ENCODE measurements around the gene MYMX.
"Not testable (repeated sequence)": the region's sequence is repeated elsewhere in the genome, so short reads cannot be mapped to it uniquely, and the experiment has no call there.

Gene MYMX

DNA sequence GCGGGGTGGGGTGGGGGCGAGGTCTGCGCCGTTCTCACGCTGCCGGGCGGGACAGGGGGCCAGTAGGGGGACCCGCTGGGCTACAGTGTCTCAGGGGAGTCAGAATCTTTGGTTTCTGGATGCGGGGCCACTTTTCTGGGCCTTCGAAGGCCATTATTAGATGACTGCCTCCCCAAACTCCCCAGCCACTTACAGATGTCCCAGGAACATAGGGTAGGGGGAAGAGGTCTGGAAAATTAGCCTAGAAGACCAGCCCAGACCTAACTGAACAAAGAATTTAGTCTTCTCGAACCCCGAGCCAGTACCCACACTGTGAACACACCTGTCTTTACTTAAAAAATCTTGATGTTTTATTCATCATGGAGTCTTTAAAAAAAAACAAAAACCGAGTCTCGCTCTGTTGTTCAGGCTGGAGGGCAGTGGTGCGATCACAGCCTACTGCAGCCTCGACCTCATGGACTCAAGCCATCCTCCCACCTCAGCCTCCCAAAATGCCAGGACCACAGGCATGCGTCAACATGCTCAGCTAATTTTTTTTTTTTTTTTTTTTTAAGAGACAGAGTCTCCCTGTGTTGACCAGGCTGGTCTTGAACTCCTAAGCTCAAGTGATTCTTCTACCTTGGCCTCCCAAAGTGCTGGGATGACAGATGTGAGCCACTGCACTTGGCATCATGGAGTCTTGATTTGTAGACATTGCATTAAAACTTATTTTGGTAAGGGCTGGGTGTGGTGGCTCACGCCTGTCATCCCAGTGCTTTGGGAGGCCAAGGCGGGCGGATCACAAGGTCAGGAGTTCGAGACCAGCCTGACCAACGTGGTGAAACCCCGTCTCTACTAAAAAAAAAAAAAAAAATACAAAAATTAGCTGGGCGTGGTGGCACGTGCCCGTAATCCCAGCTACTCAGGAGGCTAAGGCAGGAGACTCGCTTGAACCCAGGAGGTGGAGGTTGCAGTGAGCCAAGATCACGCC, 3.4 kb downstream of the MYMX start:
- no peak for DNase-seq (ENCODE audit: low read depth, low spot score)

DNA sequence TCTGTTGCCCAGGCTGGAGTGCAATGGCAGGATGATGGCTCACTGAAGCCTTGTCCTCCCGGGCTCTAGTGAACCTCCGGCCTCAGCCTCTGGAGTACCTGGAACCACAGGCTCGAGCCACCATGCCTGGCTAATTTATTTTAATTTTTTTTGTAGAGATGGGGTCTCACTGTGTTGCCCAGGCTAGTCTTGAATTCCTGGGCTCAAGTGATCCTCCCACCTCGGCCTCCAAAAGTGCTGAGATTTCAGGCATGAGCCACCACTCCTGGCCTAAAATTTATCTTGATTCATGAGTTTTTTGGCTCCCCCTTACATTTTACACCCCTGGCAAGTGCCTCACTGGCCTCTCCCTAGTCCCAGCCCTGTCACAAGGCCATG, 4.2 kb downstream of the MYMX start:
- no peak for DNase-seq (ENCODE audit: low read depth, low spot score)

DNA sequence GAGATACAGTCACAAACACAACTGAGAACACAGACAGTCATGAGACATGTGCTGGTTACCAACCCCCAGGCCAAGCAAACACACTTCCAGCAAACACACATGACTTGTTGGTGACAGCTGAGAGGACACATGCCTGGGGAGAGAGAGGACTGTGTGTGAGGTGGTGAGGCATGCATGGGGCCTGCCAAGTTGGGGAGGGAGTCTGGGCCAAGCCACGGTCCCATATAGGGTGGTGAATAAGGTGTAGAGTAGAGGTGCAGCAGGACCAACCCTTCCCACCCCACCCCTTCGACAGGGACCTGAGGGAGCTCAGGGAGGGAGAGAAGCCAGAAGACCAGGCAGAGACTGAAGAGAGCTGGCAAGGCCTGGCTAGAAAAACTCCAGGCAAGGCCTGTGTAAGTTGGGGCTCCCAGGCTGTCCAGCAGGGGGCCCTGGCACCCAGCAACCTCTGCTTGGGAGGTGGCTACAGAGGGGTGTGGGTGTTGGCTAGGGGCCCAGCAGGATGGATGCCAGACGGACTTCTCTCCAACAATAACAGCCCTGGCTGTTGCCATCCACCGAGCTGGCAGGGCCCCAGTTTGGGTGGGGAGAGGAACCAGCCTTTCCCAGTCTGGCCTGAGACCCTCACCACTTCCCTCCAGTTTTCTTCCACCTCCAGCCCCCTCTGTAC, 4.7 kb downstream of the MYMX start:
- DNase-seq (ENCODE audit: low read depth, low spot score): peak; percentile 29

DNA sequence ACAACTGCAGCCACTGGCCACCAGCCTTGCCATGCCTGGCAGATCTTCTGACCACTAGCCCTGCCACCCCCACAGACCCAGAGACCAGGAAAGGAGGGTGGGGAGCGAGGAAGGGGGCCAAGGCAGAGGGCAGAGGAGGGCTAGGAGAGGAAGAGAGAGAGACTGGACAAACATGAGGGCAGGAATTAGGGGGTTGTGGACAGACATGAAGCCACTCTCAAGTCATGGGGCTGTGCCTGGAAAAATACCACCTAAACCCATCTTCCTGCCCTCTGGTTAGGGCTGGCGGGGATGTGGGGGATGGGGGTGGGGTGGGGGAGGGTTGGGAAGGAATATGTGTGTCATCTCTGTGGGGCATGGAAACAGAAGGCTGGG, 5.2 kb downstream of the MYMX start:
- DNase-seq (ENCODE audit: low read depth, low spot score): no peak

DNA sequence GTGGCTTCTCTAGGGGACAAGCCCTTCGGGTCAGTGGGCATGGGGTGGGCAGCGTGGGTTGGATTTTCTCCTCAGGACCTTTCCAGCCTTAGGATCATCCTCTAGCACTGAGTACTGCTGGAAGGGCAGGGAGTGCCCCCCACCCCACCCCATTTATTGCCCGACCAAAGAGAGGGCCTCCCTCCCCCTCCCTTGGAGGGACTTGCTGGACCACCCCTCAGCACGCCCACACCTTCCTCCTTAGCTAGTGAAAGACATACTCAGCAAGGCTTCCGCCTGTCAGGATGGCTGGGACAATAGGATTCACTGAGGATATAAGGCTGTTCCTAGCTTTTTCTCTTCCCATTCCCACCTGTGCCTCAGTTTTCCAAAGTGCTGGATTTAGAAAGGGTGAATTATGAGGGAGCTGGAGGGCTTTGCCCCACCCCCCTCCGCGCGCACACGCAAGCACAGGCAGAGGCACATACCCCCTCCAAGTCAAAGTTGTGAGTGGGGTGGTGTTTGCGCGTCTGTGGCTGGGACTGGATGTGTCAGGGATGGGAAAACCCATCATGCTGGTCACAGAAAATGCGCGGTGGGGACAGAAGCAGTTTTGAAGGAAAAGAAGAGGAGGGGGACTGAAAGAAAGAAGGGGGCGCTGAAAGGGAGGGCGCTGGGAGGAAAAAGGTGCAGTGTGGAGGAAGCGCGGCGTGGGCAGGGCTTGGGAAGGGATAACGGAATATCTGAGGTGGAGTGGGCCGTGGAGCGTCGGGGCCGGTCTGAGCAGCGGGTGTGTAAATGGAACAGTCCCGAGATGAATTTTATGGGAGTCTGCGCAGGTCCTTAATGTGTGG, 6.0 kb downstream of the MYMX start:
- DNase-seq (ENCODE audit: low read depth, low spot score): no peak

DNA sequence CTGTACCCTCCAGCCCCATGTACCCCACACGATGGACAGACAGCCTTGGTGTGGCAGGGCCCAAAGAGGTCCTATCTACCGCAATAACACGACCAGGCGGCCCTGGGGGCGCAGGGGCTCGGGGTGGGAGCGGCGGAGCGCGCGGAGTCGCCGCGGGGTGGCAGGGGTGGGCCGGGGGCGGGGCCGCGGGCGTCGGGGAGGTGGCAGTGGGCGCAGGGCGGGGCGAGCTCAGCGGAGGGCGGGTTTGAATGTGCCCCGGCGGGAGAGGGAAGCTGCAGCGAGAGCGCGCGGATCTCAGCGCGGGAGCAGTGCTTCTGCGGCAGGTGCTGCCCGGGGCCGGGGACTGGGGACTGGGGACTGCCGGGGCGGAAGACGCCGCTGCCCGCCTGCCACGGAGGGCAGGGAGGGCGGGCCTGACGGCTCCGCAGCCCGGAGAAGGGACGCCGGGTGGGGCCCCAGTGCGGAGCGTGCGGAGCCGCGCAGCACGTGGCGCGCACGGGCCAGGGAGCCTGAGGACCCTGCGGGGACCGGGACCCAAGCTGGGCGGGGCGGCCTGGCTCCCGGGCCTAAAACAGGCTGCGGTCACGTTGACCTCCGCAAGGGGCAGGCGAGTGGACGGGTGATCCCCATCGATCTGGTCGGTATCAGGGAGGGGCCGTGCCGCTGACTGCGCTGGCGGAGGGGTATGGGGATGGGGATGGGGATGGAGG, 6.7 kb downstream of the MYMX start, which contains the start of gene SLC29A1:
Gene SLC29A1, plus strand, starts transcription at position 277 of the 710 bp plus-strand sequence. CDS start 3,719 bp downstream, outside the sequence.
- DNase-seq (ENCODE audit: low read depth, low spot score): peak; percentile 66

DNA sequence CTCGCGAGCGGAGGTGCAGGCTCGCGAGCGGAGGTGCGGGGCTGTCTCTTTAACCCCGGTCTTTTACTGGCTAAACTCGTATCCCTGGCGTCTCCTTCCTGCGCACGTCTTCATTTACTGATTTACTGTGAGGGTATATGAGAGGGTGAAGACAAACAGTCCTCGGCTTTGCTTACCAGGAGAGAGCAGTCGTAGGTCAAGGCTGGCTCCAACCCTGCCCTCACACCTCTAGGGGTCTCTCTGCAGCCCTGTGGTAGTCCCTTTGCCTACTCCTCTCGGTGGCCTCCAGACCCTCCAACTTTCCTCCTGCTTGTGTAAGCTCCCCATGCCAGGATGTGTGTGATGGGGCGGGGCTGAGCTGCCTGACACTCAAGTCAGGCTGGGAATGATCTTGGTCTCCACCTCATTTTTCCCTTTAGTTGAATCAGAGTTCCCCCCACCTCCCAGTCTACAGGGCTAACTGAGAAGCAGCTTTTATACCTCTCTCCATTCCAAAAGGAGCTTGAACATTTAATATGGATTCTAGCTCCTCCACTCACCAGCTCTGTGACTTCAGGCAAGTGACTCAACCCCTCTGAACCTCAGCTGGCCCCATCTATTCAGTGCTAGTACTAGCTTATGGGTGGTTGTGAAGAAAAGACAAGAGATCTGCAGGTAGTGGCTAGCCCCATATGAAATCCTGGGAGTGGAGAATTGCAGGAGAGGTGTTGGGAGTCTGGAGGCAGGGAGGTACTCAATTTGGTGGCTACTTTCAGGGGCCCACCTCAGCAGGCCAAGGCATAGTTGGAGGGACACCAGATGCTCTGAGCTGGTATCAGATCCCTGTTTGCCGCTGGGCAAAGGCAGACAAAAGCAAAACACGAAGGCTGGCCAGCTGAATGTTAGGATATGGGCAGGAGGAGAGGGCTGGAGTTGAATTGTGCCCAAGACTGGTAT, 7.6 kb downstream of the MYMX start:
- DNase-seq (ENCODE audit: low read depth, low spot score): no peak

DNA sequence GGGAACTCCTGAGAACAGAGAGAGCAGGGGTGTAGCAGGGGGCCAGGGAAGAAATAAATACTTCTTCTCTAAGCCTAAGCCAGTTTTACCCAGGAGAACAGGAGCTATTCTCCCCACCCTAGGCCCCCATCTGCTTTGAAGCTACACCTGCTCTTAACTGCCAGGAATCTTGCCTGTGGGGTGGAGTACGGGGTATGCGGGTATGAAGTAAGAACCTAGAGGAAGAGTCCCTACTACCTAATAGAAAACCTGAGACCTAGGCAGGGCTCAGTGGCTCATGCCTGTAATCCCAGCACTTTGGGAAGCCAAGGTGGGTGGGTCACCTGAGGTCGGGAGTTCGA, 8.2 kb downstream of the MYMX start:
- DNase-seq (ENCODE audit: low read depth, low spot score): no peak

DNA sequence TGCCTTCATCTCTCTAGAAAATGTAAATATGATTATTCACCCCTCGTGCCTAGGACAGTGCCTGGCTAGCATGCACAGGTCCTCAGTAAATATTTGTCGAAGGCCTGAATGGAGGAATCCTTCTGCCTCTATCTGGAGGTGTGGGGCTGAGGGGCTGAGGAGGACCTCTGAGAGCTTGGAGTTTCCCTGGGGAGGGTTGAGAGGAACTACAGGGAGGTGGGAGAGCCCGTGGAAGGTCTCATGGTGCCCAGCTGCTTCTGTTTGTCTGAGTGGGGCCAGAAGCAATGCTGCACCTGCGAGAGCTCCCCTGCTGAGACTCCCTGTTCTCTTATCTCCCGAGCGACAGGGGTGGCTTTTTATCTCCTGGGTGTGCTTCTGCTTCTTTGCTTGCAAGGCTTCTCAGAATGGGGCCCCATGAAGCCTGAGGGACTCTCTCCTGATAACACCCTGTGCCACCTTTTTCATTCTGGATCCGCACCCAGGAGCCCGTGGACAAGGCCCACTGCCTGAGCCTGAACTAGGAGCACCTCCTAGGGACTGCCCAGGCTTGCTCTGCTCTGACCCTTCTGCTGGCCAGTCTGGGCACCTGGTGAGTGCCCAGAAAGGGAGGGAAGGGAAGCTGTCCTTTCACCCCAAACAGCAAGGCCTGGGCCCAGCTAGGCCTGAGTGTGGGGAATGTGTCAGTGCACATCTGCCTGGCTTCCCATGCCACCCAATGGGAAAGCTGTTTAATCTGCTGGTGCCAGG, 9.0 kb downstream of the MYMX start:
- no peak for DNase-seq (ENCODE audit: low read depth, low spot score)

DNA sequence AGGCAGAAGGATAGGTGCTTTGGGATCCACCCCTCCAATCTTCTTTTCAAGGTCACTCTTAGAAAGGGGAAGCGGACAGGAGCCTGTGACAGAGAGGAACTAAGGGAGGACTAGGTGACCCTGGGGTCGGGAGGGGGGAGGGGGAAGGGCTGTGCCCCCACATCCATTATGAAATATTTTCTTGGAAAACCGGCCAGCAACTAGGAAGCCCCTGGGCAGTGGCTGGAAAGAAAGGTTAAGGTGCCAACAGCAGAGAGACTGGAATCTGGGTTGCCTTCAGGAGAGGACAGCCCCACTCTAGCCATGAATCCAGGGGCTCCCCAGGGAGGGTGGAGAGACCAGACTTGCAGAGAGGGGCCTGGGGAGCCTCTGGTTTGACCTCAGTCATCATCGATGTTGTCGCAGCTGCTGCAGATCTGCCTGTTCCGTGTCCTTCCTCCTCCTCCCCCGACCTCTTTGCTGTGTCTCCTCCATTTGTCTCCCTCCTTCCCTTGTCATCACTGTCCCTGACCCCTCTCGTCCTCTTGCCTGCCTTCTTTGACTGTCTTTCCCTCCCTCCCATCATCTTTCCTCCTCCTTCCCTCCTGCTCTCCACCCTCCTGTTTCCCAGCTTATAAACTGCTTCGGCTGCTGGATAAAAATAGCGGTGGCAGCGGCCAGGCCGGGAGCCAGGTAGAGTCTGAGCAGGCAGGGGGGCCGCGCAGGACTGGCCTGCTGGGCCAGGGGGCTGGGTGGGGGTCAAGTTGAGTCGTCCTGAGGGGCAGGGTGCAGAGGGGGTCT, 9.8 kb downstream of the MYMX start:
- no peak for DNase-seq (ENCODE audit: low read depth, low spot score)

DNA sequence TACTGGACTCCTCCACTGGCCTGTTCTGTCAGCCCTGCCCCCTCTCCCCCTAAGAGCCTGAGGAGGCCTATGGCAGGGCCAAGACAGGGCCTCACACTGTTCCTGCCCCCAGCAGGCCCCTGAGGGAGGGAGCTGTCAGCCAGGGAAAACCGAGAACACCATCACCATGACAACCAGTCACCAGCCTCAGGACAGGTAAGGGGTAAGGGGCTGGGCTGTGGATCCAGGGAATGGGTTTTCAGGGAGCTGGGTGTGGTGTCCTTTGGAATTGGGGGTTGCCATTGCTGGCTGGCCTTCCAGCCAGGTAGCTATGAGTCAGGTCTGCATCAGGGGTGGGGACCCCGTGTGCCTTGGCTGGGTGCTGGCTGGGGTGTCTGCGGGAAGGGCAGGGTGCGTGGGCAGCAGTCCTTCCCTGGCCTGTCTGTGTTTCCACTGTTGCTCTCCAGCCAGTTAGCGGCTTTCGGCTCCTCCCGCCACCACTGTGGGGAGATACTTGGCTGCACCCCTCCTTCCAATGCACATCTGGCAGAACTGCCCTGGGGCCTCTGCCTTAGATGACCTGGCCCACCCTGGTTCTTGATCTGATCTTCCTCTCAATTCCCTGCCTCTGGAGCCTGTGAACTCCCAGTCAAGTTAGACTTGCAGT, 10.5 kb downstream of the MYMX start:
- no peak for DNase-seq (ENCODE audit: low read depth, low spot score)

DNA sequence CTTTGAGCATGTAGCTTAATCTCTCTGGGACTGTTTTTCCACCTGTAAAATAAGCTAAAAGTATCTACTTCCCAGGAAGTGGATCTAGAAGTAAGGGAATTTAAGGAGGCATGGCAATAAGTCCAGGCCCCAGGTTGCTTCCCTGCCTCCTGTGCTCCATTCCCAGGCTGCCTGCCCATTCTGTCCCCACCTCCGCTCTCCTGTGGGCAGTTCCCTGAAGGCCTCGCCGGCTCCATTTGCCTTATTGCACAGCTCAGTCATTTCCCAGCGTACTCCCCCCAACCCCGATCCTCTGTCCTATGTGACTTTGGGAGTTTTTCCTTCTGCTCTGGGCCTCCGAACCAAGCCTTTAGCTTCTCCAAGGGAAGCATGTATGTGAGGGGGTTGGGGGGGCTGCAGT, 11.3 kb downstream of the MYMX start:
- no peak for DNase-seq (ENCODE audit: low read depth, low spot score)

DNA sequence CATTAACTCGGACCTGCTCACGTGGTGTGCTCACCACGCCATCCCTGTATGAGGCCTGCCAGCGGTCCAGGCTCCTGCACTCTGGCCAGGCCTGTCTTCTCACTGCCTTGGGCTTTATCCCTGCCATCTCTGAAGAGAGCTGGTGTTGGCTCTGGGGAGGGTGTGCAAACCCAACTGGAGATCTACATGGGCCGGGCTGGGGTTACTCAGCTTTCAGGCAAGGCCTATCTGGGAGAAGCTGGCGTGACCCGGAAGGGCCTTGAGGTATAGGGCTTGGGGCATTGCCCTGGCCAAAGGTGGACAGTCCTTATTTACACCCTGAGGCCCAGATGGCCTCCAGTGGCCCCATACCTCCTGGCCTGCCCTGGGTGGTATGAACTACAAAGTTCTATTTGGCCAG, 11.7 kb downstream of the MYMX start:
- DNase-seq (ENCODE audit: low read depth, low spot score): no peak

DNA sequence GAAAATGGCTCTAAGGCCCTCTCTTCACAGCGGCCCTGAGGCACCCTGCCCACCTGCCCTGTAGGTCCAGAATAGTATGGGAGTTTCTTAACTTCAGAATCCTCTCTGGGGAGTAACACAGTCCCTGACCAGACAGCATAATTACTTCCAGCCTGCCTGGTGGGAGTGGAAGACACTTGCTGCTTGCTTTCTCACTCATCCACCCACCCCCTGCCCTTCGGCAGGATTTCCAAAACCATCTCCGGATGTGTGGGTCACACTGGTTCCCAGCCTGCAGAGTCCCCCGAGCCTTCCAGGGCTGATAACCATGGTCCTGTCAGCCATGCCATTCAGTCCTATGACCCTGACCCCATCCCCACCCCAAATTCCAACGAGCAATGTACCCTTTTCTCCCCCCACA, 12.1 kb downstream of the MYMX start:
- no peak for DNase-seq (ENCODE audit: low read depth, low spot score)

DNA sequence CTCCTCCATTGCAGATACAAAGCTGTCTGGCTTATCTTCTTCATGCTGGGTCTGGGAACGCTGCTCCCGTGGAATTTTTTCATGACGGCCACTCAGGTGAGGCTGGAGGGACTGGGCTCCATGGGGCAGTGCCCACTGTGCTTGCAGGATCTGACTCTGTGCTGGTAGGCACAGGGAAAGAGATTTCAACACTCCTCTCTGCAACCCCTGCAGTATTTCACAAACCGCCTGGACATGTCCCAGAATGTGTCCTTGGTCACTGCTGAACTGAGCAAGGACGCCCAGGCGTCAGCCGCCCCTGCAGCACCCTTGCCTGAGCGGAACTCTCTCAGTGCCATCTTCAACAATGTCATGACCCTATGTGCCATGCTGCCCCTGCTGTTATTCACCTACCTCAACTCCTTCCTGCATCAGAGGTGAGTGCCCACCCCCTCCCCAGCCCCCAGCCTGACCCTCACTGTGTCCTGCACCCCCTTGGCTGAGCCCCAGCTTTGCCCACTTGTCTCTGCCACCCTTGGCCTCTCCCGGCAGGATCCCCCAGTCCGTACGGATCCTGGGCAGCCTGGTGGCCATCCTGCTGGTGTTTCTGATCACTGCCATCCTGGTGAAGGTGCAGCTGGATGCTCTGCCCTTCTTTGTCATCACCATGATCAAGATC, 12.8 kb downstream of the MYMX start:
- no peak for DNase-seq (ENCODE audit: low read depth, low spot score)

DNA sequence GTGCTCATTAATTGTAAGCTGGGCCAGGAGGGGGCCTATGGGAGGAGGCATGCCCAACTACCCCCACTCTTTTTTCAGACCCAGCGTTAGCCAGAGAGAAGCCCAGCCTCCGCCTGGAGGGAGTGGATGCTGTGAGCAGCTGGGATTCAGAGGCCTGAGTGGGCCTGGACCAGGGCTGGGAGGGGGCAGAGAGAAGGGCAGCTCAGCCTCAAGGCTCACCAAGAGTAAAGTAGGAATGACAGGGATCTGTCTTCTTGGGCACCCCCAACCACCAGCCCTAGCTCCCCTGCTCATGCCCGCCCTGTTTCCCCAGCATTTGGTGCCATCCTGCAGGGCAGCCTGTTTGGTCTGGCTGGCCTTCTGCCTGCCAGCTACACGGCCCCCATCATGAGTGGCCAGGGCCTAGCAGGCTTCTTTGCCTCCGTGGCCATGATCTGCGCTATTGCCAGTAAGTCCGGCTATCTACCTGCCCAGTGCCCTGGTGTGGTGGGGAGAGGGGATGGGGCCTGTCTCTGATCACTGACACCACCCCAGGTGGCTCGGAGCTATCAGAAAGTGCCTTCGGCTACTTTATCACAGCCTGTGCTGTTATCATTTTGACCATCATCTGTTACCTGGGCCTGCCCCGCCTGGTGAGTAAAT, 13.4 kb downstream of the MYMX start:
- DNase-seq (ENCODE audit: low read depth, low spot score): no peak

DNA sequence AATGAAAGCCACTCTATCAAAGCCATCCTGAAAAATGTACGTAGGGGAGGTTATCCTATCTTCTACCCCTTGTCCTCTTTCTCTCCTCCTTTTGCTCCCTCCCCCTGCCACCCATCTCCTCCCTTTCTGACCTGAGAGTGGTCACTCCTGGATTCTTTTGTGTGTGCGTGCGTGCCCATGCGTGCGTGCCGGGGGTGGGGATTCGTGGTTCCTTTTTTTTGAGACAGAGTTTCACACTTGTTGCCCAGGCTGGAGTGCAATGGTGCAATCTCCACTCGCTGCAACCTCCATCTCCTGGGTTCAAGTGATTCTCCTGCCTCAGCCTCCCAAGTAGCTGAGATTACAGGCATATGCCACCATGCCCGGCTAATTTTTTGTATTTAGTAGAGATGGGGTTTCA, 14.7 kb downstream of the MYMX start:
- DNase-seq (ENCODE audit: low read depth, low spot score): not testable (repeated sequence)
